DOHH2 (cell line): ENCODE data around the gene MGP.

Experiments used
- H3F3A ChIP-seq: fragments of 200-600 bp; sonication (generic), shearing (Covaris generic); 2 replicates; pipeline ENCODE4 v1.6.0; 2016; ENCODE audit warnings: antibody characterized with exemption, mild to moderate bottlenecking; ENCODE audit not compliant: control insufficient read depth, insufficient read depth
- H3K27ac ChIP-seq: fragments of 200-600 bp; sonication (generic); 2 replicates; pipeline ENCODE4 v1.5.1; 2014; ENCODE audit warnings: low read depth, mild to moderate bottlenecking, low read length, moderate library complexity
- H3K27me3 ChIP-seq: fragments of 200-600 bp; sonication (generic); 2 replicates; pipeline ENCODE4 v1.6.1; 2014; ENCODE audit warnings: mild to moderate bottlenecking, low read length, mixed read lengths; ENCODE audit not compliant: control insufficient read depth
- H3K36me3 ChIP-seq: fragments of 200-600 bp; sonication (generic); 2 replicates; pipeline ENCODE4 v1.6.1; 2014; ENCODE audit warnings: mild to moderate bottlenecking, low read length, moderate library complexity, mixed read lengths; ENCODE audit not compliant: control insufficient read depth
- H3K4me1 ChIP-seq: fragments of 200-600 bp; sonication (generic); 2 replicates; pipeline ENCODE4 v1.6.1; 2014; ENCODE audit warnings: mild to moderate bottlenecking, low read length, mixed read lengths; ENCODE audit not compliant: control insufficient read depth
- H3K4me2 ChIP-seq: fragments of 200-600 bp; sonication (generic); 2 replicates; pipeline ENCODE4 v1.6.0; 2014; ENCODE audit warnings: mild to moderate bottlenecking, low read length, moderate library complexity
- H3K4me3 ChIP-seq: fragments of 200-600 bp; sonication (generic); 2 replicates; pipeline ENCODE4 v1.5.1; 2014; ENCODE audit warnings: mild to moderate bottlenecking, low read length, mixed read lengths
- H3K79me2 ChIP-seq: fragments of 200-600 bp; sonication (generic); 2 replicates; pipeline ENCODE4 v1.6.1; 2014; ENCODE audit warnings: mild to moderate bottlenecking, low read length, mixed read lengths; ENCODE audit not compliant: control insufficient read depth
- H3K9me2 ChIP-seq: fragments of 200-600 bp; sonication (generic); replicated peaks from 2 replicates; pipeline ENCODE4 v1.6.1; 2014; ENCODE audit warnings: mild to moderate bottlenecking, low read length, mixed read lengths; ENCODE audit not compliant: control insufficient read depth
- H3K9me3 ChIP-seq: fragments of 200-600 bp; sonication (generic); 2 replicates; pipeline ENCODE4 v1.6.1; 2014; ENCODE audit warnings: antibody characterized with exemption, low read length, mixed read lengths; ENCODE audit not compliant: control insufficient read depth, insufficient read depth
- H4K20me1 ChIP-seq: fragments of 200-600 bp; sonication (generic); 2 replicates; pipeline ENCODE4 v1.6.0; 2014; ENCODE audit warnings: low read depth, mild to moderate bottlenecking, antibody characterized with exemption, low read length, moderate library complexity; ENCODE audit not compliant: control insufficient read depth, insufficient read depth
- EZH2phosphoT487 ChIP-seq: fragments of 200-600 bp; sonication (generic); IDR thresholded peaks from 2 replicates; pipeline ENCODE4 v1.6.1; 2017; ENCODE audit warnings: borderline replicate concordance, mild to moderate bottlenecking, antibody characterized with exemption, low read length, moderate library complexity, mixed read lengths
- TF ChIP-seq, protein P1 (sequence below): fragments of 200-600 bp; sonication (generic); IDR thresholded peaks from one replicate; pipeline ENCODE4 v1.5.1; 2014; ENCODE audit warnings: antibody characterized with exemption, mild to moderate bottlenecking, low read depth, low read length; ENCODE audit not compliant: poor library complexity, severe bottlenecking

The MGP gene

DNA sequence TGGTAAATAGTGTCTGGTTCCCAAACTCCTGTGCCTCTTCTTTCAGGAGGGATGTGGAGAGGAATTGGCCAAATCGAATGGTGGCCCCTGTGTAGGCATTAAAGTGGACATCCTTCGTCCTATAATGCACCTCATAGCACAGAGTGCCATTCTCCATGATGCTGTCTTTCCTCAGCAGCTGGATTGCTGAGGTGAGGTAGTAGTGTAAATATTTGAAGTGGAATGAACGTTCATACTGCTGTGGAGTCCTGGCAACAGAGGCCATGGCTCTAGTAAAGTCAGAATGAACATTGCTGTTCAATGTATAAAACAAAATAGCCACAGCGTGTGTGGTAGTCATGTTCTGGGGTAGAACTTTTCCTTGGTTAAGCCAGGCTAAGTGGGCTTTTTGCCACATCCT, 45.0 kb downstream of the MGP start:
- TF ChIP-seq EZH2phosphoT487: no peak
- TF ChIP-seq, protein P1, sequence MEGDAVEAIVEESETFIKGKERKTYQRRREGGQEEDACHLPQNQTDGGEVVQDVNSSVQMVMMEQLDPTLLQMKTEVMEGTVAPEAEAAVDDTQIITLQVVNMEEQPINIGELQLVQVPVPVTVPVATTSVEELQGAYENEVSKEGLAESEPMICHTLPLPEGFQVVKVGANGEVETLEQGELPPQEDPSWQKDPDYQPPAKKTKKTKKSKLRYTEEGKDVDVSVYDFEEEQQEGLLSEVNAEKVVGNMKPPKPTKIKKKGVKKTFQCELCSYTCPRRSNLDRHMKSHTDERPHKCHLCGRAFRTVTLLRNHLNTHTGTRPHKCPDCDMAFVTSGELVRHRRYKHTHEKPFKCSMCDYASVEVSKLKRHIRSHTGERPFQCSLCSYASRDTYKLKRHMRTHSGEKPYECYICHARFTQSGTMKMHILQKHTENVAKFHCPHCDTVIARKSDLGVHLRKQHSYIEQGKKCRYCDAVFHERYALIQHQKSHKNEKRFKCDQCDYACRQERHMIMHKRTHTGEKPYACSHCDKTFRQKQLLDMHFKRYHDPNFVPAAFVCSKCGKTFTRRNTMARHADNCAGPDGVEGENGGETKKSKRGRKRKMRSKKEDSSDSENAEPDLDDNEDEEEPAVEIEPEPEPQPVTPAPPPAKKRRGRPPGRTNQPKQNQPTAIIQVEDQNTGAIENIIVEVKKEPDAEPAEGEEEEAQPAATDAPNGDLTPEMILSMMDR: no peak

GRCh38 chr12:14839262-14839661, 46.4 kb downstream of the MGP start:
- H3K79me2 ChIP-seq: no peaks in the 10 kb centered on the region

More for the DNA sequence above, 45.0 kb downstream of the MGP start:
- no peak overlapping the region for H3K27ac ChIP-seq
- no peak overlapping the region for H3K4me3 ChIP-seq
- H3K9me2 ChIP-seq: no peaks in the 10 kb centered on the region
- peaks cover 9% of the 10 kb centered on the region for H3K4me1 ChIP-seq
- no peaks in the 10 kb centered on the region for H3K9me3 ChIP-seq
- no peaks in the 10 kb centered on the region for H3K79me2 ChIP-seq
- H3K4me2 ChIP-seq: no peak overlapping the region
- H4K20me1 ChIP-seq: no peaks in the 10 kb centered on the region
- H3F3A ChIP-seq: no peaks in the 10 kb centered on the region
- no peaks in the 10 kb centered on the region for H3K27me3 ChIP-seq
- no peaks in the 10 kb centered on the region for H3K36me3 ChIP-seq

DNA sequence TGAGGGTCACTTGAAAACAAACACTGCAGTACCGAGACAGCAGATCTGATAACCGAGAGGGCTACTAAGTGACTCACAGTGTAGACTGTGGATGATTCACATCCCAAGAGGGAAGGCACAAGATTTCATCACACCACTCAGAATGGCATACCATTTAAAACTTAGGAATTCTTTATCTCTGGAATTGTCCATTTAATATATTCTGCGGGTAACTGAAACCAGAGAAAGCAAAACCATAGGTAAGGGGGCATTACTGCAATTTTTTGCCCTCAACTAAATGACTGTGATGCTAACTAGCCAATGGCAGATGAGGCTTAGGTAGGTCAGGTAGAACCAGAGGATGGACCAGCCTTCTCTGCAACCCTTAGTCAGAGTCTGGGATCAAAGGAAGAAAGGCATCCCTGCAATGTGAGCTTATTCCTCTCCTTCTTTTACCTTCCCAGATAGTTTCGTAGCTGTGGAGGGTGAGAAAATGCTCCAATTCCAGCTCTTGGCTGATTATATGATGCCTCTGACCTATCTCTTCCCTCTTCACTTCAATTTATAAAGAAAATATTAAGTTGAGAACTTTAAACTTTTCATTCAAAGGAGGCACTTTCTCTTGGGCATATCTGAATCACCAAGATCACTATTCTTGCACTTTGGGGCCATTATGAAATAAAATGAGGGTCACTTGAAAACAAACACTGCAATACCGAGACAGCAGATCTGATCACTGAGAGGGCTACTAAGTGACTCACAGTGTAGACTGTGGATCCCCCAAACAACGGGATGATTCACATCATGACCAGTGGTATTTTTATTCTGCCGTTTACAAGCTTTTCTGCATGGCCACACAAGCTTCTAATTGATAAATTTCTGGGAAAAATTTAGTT, 49.1 kb downstream of the MGP start:
- H3K79me2 ChIP-seq: no peaks in the 10 kb centered on the region
- H3K9me3 ChIP-seq: no peaks in the 10 kb centered on the region
- no peaks in the 10 kb centered on the region for H3K27me3 ChIP-seq
- H3F3A ChIP-seq: no peaks in the 10 kb centered on the region
- H3K4me3 ChIP-seq: no peak overlapping the region
- H3K4me2 ChIP-seq: no peak overlapping the region
- TF ChIP-seq, protein P1: no peak
- no peak for TF ChIP-seq EZH2phosphoT487
- H3K36me3 ChIP-seq: no peaks in the 10 kb centered on the region
- H4K20me1 ChIP-seq: no peaks in the 10 kb centered on the region
- H3K9me2 ChIP-seq: no peaks in the 10 kb centered on the region; the same call in 1 of the 2 replicates
- no peak overlapping the region for H3K27ac ChIP-seq
- H3K4me1 ChIP-seq: peaks cover 3% of the 10 kb centered on the region; the same call in 1 of the 2 replicates

More at GRCh38 chr12:14839262-14839661, 46.4 kb downstream of the MGP start:
- Histone ChIP-seq H3K9me2 (no peaks in the 10 kb centered on the region), H3K9me3 (no peaks in the 10 kb centered on the region), H3K27me3 (no peaks in the 10 kb centered on the region), H3K4me1 (peaks cover 3% of the 10 kb centered on the region; the same call in 1 of the 2 replicates), H3K36me3 (no peaks in the 10 kb centered on the region), H4K20me1 (no peaks in the 10 kb centered on the region), H3K27ac (no peak overlapping the region), H3K4me2 (no peak overlapping the region), H3F3A (no peaks in the 10 kb centered on the region), H3K4me3 (no peak overlapping the region)
- TF ChIP-seq EZH2phosphoT487: no peak
- TF ChIP-seq, protein P1: no peak
